Activated gamma-delta T cell treated with anti-CD3 and anti-CD28 coated beads, Interleukin-2, amount 50 U/mL, for 16 hours (primary cell): ENCODE data around the gene CXCR4.
"Not testable (repeated sequence)": the region's sequence is repeated elsewhere in the genome, so short reads cannot be mapped to it uniquely, and the experiment has no call there.

ENCODE experiments used
- DNase-seq: peaks from one replicate; pipeline ENCODE4 v3.0.0-alpha.2; 2020; ENCODE audit warnings: low read depth

Gene CXCR4

GRCh38 chr2:136072621-136073020 is 45.3 kb downstream of the CXCR4 start:
- no peak for DNase-seq

- DNase-seq = not testable (repeated sequence)
Observed at GRCh38 chr2:136071887-136072286, 46.1 kb downstream of the CXCR4 start.

DNA sequence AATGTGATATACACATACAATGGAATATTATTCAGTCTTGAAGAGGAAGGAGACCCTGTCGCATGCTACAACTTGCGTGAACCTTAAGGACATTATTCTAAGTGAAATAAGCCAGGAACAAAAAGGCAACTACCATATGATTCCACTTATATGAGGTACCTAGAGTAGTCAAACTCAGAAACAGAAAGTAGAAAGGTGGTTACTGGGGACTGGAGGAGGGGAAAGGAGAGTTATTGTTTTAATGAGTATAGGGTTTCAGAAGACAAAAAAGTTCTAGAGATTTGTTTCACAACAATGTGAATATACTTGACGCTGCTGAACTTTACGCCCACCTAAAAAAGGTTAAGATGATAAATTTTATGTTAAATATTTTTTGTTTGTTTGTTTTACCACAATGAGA is 47.0 kb downstream of the CXCR4 start:
- no peak for DNase-seq

DNA sequence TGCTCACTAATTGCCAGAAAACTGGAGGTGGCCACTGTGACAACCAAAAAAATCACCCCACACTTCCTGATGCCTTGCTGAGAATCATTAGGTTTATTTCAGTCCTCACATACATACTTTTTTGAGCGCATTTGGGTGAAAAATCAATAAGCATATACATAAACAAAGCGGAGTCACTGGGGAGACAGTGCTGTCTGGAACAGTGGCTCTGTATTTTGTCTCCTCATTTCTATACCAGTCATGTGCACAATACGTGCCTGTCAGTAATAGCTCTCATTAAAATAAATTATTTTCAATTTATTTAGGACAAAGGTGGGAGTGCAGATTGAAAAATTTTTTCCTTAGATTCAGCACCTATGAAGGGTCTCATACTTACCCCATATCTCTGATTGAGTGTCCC is 48.2 kb downstream of the CXCR4 start:
- DNase-seq = no peak

DNA sequence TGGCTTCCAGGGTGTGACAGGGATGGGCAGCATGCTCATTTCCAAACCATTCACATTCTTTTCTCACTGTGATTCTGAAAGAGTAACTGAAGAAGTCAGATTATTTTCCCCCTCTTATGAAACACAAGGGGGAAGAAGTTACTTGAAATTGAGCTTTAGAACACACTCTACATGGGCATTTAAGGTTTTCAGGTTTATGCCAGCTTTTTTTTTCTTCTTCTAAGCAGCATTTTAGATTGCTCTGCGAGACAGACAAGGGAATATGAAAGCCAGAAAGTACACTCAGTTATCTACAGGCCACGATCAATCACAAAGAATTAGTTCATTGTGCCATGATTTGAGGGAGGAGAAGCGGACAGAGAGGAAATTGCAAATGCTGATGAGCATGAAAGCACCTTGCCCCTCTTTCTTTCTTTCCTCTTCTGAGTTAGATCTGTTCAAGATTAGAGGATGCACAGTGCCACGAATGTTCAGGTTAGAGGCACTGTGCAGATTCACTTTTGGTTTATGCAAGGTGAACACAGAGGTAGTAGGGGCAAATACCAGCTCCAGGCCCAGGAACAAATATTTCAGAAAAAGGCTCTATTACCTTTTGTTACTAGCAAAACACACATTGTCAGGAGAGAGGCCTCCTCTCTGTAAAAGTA is 49.2 kb downstream of the CXCR4 start:
- DNase-seq = no peak

DNA sequence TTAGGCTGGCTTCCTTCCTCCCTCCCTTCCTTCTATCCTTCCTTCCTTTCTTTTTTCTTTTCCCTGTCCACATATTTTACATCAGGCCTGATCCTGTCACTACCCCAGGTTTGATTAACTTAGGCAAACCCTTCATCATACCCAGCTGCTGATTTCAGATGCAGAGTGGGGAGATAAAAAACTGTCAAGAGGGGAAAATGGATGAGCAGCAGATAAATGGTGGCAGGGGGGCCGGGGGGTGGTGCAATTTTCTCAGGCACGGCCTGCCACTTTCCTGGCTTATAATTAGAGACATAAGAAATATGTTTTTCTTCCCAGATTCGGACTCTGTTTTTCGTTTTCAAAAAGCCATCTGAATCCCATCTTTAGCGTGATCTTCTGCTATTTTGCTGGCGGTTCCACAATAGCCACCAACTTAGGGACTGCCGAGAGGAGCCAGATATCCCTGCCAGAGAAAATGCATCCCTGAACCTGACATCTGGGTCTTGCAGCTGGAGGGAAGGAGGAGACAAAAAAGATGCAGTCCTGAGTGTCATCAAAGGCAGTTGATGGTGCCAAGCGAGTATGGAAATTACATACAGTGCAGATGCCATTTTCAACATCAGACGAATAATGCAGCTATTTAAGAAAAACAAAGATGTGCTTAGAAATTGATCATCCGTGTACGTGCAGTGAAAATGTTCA is 49.9 kb downstream of the CXCR4 start:
- no peak for DNase-seq

GRCh38 chr2:136067459-136067858 is 50.5 kb downstream of the CXCR4 start:
- DNase-seq = no peak

GRCh38 chr2:136065907-136066306 is 52.0 kb downstream of the CXCR4 start:
- no peak for DNase-seq

GRCh38 chr2:136065384-136065783 is 52.6 kb downstream of the CXCR4 start:
- no peak for DNase-seq
